UCSD-AML1 (cell line): ENCODE measurements around the gene ABCB8.
"Not testable (repeated sequence)": the region's sequence is repeated elsewhere in the genome, so short reads cannot be mapped to it uniquely, and the experiment has no call there.

Experiments
- DNase-seq: peaks from one replicate; lab custom pipeline; 2025; ENCODE audit not compliant: unreplicated experiment; lab: John Stamatoyannopoulos, UW

Gene ABCB8

DNA sequence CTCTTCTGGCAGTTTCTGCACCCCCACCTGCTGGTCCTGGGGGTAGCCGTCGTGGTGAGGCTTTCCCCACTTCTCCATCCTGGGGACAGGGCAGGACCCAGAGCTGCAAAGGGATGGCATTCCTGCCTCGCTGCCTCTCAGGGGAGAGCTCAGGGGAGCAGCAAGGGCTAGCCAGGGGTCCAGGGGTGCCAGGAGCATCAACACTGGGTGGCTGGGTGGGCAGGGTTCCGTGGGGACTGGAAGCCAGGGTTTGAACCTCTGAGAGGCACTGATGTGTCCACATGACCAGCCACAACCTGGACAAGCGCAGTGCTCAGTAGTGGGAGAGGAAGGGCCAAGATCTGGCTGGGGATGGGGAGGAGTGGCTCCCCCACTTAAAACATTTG, 5.6 kb downstream of the ABCB8 start:
- no peak for DNase-seq

DNA sequence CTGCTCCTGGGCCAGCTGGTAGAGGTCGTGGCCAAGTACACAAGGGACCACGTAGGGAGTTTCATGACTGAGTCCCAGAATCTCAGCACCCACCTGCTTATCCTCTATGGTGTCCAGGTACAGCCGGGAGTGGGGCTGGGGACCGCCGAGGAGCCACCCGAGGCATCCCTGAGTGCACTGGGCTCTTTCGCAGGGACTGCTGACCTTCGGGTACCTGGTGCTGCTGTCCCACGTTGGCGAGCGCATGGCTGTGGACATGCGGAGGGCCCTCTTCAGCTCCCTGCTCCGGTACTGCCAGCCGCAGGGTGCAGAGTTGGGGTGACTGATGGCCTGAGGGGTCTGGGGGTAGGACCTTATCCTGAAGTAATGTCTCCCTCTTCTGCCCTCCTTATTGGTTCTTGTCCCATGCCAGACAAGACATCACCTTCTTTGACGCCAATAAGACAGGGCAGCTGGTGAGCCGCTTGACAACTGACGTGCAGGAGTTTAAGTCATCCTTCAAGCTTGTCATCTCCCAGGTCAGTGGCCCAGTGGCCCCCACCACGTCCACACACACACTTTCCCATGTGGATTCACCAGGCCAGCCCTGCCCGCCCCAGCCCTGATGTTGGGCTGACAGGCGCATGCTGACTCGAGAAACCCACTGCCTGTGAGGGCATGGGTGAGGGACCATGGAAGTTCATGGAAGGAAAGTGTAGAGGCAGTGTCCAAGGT, 6.2 kb downstream of the ABCB8 start:
- DNase-seq, result no peak

DNA sequence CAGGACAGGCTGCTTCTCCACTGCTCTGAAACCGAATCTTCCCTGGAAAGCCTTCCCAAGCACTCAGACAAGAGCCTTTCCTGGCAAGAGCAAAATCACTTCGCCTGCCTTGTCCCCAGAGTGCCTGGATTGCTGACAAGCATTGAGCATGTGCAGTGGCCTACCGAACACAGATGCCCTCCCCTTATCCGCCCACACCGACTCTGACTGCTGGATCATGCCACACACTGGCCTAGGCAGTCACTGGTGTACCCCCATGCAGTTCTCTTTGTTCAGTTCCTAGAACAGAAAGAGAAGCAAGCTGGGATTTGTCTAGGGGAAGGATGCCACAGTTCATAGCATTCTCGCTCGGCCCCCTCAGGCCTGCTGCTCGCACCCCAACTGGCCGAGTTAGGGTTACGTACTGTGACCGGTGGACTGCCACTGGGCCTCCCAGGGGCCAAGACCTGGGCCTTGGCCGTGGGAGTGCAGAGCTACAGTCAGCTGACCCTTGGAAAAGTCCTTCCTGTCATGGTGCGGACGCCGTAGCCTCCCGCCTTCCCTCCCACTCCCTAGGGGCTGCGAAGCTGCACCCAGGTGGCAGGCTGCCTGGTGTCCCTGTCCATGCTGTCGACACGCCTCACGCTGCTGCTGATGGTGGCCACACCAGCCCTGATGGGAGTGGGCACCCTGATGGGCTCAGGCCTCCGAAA, 6.9 kb downstream of the ABCB8 start:
- no peak for DNase-seq

DNA sequence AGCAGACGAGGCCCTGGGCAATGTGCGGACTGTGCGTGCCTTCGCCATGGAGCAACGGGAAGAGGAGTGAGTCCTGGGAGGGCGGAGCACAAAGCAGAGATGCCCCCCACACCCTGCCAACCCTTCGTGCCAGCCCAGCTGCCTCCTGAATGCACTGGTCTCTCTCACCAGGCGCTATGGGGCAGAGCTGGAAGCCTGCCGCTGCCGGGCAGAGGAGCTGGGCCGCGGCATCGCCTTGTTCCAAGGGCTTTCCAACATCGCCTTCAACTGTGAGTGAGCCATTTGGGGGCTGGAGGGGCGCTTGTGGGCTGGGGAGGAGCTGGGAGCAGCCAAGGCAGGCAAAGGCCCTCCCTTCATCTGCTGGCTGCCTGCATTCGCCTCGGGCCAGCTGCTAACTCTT, 7.7 kb downstream of the ABCB8 start:
- DNase-seq, result no peak

DNA sequence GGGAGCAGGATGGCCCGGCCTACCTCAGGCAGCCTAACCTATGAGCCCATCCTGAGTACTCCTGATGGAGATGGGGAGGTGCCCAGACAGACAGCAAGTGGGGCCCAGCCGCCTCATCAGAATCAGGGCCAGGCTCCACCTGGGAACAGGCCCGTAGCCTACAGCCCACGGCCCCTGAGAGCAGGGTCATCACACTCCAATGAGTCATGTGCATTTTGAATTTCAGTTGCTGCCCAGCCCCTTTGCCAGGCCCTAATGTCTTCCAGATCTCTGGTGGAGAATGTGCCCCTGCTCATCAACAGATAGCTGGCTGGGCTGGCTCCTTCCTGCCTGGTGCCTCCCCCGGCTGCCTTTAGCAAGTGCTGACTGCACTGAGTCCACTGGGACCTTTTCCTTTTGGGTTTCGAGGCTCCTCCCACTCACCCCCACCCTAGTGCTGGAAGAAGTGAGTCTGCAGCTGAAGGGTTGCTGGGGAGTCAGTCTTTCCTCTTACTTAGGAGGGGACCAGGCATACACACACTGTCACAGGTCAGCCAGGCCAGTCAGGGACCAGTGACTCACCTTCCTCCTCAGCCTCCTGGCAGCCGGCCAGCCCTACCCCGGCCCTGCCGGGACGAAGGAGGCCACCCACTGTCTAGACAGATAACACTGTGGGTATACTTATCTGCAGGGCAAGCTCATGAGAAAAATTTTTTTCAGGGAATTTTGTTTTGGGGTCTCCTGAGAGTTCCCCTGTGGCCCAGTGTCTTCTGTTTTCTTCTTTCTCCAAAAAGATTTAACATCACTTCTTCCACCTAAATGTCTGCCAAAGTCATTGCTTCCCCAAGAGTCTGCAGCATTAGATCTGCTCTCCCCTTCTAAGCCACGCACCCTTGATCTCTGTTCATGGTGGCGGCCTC, 10.9 kb downstream of the ABCB8 start:
- DNase-seq, result peak; percentile 77

DNA sequence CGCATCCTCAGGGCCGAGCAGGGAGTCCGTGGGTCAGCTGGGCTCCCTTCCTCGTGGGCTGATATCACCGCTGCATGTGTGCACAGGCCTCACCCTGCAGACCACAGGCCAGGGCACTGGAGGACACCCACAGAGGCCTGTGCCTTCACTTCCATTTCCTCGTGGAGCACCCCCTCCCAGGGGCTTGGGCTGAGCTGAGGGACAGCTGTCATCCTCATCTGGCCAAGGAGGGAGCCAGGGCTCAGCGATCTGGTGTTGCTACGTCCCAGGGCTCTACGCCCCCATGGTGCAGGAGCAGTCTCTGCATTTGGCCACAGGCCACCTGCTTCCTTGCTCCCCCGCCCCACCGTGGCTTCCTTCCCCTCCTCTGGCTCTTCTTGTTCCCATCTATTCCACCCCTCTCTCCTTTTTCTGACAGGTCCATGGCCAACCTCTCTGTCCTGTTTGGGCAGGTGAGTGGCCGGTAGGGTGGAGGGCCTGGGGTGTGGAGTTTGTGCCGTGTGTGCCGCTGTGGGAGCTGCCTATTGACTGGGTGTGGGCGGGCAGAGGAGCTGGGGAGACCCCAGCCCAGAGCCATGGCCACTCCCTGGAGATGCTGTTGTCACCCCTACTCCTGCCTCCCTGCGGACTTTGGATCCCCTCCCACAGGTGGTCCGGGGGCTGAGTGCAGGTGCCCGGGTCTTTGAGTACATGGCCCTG, 11.7 kb downstream of the ABCB8 start:
- peak; percentile 21 for DNase-seq

DNA sequence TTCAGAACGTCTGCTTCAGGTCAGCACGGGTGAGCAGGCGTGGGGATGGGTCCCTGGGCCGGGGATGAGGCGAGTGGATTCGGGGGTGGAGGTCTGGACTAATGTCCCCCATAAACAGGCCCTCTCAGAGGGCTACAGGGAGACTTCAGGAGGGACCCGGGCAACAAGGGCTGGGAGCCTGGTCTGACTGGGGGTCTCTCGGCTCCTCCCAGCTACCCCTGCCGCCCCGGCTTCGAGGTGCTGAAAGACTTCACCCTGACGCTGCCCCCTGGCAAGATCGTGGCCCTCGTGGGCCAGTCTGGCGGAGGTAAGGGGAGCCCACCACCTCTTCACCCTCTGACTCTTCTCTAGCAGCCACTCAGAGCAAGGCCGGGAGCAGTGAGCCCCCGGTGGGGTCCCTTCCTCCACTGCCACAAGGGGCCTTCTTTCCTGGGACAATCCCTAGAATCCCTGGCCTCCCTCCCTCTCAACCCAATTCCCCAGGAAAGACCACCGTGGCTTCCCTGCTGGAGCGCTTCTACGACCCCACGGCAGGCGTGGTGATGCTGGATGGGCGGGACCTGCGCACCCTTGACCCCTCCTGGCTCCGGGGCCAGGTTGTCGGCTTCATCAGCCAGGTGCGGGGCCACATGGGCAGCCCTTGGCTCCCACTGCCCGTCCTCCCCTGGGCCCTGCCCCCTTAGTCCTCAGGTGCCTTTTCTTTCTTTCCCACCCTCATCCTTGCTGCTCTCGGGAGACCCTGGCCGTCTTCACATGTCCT, 12.5 kb downstream of the ABCB8 start:
- DNase-seq, result no peak

DNA sequence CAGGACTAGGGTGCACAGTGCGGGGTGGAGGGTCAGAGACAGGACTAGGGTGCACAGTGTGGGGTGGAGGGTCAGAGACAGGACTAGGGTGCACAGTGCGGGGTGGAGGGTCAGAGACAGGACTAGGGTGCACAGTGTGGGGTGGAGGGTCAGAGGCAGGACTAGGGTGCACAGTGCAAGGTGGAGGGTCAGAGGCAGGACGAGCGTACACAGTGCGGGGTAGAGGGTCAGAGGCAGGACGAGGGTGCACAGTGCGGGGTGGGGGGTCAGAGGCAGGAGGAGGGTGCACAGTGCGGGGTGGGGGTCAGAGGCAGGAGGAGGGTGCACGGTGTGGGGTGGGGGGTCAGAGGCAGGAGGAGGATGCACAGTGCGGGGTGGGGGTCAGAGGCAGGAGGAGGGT, 15.2 kb downstream of the ABCB8 start:
- DNase-seq, result not testable (repeated sequence)

DNA sequence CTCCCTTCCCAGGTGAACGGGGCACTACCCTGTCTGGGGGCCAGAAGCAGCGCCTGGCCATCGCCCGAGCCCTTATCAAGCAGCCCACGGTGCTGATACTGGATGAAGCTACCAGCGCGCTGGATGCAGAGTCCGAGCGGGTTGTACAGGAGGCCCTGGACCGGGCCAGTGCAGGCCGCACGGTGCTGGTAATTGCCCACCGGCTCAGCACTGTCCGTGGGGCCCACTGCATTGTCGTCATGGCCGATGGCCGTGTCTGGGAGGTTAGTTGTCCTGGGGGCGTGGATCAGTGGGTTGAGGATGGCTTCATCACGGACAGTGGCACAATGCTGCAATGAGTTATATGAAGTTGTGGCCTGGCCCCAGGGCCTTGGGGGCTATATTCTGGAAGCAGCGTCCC, 15.7 kb downstream of the ABCB8 start:
- no peak for DNase-seq

DNA sequence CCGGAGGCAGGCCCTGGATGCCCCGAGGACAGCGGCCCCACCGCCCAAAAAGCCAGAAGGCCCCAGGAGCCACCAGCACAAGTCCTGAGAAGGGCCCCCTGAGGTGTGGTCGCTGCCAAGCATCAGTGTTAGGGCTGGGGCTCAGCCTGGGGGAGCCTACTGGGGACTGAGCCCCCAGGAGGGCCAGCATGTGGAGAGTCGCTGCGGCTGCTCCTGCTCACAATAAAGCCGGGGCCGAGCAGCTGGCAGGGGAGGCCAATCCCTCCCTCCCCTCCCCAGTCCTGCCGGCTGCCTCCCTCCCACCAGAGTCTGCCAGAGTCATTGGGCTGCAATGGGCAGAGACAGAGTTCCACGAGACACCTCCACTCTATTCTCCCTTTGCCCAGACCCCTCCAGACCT, 17.0 kb downstream of the ABCB8 start:
- DNase-seq, result no peak

DNA sequence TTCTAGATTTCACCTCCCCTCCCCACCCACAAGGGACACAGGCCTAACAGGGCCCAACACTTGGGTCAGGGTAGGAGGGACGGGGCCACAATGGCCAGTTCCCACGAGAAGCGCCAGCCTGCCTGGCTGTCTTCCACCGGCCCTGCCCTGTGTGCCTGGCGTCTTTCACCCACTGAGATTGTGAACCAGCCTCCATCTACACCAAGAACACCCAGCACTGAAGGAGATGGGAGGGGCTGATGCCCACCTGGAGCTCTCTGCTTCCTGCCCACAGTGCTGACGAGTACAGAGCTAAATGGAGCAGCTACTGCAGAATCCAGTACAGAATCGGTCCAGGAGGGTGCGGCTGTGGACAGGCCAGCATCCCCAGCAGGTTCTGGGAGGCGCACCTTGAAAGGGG, 17.7 kb downstream of the ABCB8 start:
- no peak for DNase-seq

DNA sequence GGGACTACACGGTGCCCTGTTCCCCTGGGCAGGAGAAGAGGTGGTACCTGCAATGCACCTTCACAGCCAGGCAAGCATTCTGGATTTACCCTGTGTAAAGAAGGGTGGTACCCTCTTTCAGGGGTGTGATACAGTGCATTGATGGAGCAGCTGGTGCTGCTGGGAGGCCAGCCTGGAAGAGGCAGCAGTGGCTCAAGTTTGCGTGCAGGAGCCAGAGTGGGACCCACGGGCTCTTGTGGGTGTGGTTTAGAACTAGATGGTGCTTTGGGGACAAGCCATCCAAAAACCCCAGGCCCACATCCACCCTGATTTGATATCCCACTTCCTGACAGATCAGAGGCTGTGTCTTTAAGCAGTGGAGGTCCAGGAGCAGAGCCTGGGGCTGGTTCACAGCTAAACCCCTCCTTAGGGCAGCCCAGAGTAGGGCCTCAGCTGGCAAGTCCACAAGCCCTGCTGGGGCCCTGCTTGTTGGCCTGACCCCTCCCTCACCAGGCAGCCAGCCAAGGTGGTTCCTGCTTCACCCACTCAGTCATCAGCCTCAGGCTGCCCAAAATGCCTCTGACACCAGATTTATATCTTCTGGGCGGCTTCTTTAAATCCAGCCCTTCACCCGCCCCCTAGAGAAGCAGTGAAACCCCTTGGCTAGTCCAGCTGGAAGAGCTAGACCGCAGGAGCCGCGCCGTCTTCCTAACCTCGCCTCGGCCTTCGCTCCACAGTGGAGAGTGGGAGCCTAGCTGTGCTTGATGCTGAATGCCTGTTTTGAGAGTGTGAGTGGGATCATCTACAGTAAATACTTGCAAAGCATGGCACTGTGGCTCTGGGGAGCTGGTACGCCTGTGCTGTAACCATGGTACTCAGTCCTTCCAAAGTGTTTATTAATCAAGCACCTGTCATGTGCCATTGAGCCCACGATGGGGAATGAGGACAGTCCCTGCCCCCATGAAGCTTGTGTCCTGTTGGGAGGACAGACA, 18.6 kb downstream of the ABCB8 start:
- DNase-seq, result no peak

DNA sequence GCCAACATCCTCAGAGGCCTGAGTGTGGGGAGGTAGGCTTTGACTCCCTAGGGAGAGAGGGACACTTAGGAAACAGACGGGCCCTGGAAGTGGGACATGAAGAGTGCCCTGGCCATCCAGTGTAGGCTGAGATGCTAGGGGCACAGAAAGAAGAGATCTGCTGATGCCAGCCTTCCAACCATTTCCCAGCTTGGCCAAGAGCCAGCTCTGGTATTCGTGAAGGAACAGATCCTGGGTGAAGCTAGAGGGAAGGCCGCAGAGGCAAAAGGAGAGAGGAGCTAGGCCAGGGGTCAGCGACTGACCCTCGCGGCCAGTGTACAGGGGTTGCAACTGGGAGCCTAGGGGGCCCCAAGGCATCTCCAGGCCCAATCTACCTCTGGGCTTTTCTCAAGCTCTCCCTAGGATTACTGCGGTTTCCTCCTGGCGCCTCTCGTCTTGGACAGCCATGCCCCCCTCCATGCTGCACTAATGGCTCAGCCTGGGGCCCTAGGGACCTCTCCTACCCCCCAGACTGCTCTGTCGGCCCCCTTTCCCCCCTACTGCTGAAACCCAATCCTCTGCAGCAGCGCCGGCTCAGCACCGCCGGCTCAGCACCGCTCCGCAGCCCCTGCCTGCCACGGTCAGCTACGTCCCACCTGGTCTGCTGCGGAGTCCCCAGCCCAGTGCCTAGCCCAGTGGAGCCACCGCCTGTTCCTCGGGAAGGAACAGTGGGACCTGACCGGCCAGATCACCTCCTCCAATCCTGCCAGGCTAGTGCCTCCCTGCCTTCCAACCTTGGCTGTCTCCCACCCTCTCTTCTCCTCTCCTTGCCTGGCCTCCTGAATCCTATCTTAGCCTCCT, 19.9 kb downstream of the ABCB8 start, which contains the start of gene ASIC3:
Gene ASIC3 (plus strand): TSS at position 556 of the 840 bp plus-strand sequence. CDS start 355 bp downstream, outside the sequence.
- DNase-seq, result no peak

DNA sequence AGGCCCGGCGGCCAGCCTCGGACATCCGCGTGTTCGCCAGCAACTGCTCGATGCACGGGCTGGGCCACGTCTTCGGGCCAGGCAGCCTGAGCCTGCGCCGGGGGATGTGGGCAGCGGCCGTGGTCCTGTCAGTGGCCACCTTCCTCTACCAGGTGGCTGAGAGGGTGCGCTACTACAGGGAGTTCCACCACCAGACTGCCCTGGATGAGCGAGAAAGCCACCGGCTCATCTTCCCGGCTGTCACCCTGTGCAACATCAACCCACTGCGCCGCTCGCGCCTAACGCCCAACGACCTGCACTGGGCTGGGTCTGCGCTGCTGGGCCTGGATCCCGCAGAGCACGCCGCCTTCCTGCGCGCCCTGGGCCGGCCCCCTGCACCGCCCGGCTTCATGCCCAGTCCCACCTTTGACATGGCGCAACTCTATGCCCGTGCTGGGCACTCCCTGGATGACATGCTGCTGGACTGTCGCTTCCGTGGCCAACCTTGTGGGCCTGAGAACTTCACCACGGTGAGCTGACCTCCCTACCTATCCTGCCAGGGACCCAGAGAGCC, 20.7 kb downstream of the ABCB8 start:
- DNase-seq, result no peak

DNA sequence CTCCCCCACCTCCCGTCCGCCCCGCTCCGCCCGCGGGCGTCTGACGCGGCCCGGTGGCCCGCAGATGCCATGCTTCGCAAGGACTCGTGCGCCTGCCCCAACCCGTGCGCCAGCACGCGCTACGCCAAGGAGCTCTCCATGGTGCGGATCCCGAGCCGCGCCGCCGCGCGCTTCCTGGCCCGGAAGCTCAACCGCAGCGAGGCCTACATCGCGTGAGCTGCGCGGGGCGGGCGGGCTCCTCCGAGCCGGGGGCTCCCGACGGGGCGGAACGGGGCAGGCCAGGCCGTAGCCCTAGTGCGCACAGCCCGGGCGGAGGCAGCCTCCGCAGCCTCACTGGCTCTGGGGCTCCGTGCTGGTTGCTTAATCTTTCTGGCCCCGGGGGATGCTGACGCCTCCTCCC, 22.9 kb downstream of the ABCB8 start:
- no peak for DNase-seq

DNA sequence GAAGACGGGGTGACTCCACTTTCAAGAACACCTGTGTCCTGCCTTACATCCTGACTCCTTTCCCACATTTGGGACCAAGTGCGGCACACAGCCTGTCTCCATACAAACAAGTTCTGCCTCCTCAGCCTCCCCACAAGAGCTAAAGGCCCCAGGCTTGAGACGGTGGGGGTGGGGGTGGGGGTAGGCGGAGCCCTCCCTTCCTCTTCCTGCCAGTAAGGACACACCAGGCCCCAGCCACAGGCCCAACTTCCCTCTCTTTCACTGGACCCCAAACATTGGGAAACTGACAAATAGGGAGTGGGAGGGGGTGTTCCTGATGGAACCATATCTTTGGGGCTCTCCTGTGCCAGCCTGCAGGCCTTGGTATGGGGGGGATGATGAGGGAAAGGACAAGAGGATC, 24.8 kb downstream of the ABCB8 start:
- DNase-seq, result peak; percentile 55

DNA sequence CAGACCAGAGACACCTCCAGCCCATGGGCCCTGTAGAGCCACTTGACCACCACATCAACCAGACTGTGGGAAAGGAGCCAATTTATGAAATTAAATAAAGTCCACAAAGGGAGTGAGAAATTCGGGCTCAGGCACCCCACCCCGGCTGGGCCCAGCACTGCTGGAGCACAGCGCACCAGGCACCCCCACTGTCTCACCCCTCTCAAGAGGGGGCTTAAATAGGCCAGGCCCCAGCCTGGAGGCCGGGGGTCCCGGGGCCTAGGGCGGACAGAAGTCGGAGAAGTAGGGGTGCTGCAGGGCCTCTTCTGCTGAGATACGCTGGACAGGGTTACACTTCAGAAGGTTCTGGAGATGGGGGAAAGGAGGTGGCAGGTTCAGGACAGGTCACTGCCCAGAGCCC, 25.5 kb downstream of the ABCB8 start:
- DNase-seq, result no peak

DNA sequence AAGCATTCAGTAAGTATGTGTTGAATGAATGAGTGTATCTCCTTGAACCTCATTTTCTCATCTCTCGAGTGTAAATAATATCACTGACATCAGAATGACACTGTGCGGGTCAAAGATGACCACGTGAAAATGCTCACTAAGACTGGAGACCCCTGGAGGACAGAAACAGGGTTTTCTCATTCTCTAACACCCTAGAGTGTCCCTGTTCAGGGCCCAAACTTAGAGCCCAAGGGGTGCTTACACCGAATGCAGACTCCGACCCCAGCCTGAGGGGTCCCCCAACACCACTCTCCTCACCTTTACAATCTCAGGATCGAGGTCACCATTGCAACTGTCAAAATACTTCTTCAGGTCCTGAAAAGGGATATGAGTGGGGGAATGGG, 28.0 kb downstream of the ABCB8 start:
- no peak for DNase-seq
